Measurements from ENCODE around the gene COL24A1. TPM values are rescaled to one million over a fixed set of nuclear protein-coding genes. Genes with fewer than 3 reads are reported as not detected.

Gene COL24A1
- total and polyA plus RNA-seq, 2 of the 13 experiments (the other 11 are each of a cell fraction or from before 2014, with no cell fraction given): 0.04 to 0.13 TPM

DNA sequence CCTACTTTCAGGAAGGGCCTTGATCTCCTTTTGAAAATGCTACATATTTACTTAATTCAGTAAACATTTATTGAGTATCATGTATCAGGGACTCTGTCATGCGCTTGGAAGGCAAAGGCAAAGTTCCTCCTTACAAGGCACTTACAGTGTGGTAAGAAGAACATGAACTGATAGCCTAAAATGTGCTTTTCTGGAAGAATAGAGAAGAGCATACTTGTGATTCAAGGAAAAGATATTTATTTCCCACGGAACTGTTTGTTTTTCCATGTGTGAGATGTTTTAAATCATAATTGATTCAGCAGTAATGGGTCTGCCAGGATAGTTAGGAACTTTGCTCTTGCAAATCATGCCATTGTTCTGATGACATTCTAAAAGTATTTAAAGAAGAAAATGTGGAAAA is 338.2 kb downstream of the COL24A1 start (continued):
- no peak for TF ChIP-seq SOX13 (IDR thresholded peaks at IDR 0.05)
- TF ChIP-seq SOX13 (CRISPR knock-in tag; conservative IDR thresholded peaks at IDR 0.05 in 1 of 2, IDR thresholded peaks at IDR 0.05 in 1 of 2): no peak
- TF ChIP-seq ZNF546 (CRISPR knock-in tag; conservative IDR thresholded peaks at IDR 0.05): no peak
- no peak for TF ChIP-seq ZNF510 (CRISPR knock-in tag; IDR thresholded peaks at IDR 0.05; ENCODE audit: low read depth)
- no peak for TF ChIP-seq ZNF563 (CRISPR knock-in tag; IDR thresholded peaks at IDR 0.05)
- no peak for TF ChIP-seq ESRRA (CRISPR knock-in tag; IDR thresholded peaks at IDR 0.05; ENCODE audit: low read depth)

DNA sequence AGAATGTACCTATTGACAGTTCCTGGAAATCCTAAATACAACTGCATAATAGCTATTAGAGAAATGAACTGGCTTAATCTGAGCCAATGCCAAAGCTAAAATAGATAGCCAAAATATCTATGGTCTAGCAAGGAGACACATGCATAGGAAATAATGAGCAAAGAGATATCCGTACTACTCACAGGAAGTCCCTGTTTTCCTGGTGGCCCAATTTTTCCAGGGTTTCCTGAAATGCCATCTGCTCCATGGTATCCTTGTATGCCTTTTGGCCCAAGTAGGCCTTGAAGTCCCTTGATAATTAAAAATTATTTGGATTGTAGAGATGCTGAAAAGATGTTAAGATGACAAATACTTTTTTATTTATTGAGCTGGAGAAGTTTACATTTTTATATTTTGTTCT is 340.0 kb downstream of the COL24A1 start:
- H3K9me3 ChIP-seq (ENCODE audit: low read length): no peaks in the 10 kb centered on the region
- intact Hi-C loops (cut with micrococcal nuclease; ENCODE audit: unreplicated experiment): no loop called here
- no peak for FAIRE-seq
- TF ChIP-seq ZNF274 (CRISPR knock-in tag; IDR thresholded peaks at IDR 0.05) (no peak), TCF7 (IDR thresholded peaks at IDR 0.05; ENCODE audit: low read depth) (no peak), STAT5B (CRISPR knock-in tag; IDR thresholded peaks at IDR 0.05) (no peak), EHMT2 (IDR thresholded peaks at IDR 0.05; ENCODE audit: borderline replicate concordance, low read depth, low read length) (no peak), ZSCAN30 (CRISPR knock-in tag; IDR thresholded peaks at IDR 0.05) (no peak), RNF2 (conservative IDR thresholded peaks at IDR 0.05; ENCODE audit: low read depth) (no peak), ZNF260 (CRISPR knock-in tag; IDR thresholded peaks at IDR 0.05; ENCODE audit: borderline replicate concordance, low read depth) (no peak), MATR3 (CRISPR knock-in tag; IDR thresholded peaks at IDR 0.05) (no peak), ZMAT3 (CRISPR knock-in tag; conservative IDR thresholded peaks at IDR 0.05) (no peak), ZSCAN20 (CRISPR knock-in tag; IDR thresholded peaks at IDR 0.05; ENCODE audit: borderline replicate concordance) (no peak), ELF3 (CRISPR knock-in tag; IDR thresholded peaks at IDR 0.05) (no peak), DR1 (CRISPR knock-in tag; IDR thresholded peaks at IDR 0.05) (no peak)
- TF ChIP-seq, protein P1, sequence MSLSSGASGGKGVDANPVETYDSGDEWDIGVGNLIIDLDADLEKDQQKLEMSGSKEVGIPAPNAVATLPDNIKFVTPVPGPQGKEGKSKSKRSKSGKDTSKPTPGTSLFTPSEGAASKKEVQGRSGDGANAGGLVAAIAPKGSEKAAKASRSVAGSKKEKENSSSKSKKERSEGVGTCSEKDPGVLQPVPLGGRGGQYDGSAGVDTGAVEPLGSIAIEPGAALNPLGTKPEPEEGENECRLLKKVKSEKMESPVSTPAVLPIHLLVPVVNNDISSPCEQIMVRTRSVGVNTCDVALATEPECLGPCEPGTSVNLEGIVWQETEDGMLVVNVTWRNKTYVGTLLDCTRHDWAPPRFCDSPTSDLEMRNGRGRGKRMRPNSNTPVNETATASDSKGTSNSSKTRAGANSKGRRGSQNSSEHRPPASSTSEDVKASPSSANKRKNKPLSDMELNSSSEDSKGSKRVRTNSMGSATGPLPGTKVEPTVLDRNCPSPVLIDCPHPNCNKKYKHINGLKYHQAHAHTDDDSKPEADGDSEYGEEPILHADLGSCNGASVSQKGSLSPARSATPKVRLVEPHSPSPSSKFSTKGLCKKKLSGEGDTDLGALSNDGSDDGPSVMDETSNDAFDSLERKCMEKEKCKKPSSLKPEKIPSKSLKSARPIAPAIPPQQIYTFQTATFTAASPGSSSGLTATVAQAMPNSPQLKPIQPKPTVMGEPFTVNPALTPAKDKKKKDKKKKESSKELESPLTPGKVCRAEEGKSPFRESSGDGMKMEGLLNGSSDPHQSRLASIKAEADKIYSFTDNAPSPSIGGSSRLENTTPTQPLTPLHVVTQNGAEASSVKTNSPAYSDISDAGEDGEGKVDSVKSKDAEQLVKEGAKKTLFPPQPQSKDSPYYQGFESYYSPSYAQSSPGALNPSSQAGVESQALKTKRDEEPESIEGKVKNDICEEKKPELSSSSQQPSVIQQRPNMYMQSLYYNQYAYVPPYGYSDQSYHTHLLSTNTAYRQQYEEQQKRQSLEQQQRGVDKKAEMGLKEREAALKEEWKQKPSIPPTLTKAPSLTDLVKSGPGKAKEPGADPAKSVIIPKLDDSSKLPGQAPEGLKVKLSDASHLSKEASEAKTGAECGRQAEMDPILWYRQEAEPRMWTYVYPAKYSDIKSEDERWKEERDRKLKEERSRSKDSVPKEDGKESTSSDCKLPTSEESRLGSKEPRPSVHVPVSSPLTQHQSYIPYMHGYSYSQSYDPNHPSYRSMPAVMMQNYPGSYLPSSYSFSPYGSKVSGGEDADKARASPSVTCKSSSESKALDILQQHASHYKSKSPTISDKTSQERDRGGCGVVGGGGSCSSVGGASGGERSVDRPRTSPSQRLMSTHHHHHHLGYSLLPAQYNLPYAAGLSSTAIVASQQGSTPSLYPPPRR (CRISPR knock-in tag; IDR thresholded peaks at IDR 0.05; ENCODE audit: borderline replicate concordance): no peak
- TF ChIP-seq, protein P2, sequence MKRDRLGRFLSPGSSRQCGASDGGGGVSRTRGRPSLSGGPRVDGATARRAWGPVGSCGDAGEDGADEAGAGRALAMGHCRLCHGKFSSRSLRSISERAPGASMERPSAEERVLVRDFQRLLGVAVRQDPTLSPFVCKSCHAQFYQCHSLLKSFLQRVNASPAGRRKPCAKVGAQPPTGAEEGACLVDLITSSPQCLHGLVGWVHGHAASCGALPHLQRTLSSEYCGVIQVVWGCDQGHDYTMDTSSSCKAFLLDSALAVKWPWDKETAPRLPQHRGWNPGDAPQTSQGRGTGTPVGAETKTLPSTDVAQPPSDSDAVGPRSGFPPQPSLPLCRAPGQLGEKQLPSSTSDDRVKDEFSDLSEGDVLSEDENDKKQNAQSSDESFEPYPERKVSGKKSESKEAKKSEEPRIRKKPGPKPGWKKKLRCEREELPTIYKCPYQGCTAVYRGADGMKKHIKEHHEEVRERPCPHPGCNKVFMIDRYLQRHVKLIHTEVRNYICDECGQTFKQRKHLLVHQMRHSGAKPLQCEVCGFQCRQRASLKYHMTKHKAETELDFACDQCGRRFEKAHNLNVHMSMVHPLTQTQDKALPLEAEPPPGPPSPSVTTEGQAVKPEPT (CRISPR knock-in tag; IDR thresholded peaks at IDR 0.05; ENCODE audit: low read depth): no peak

More for the DNA sequence above, 340.0 kb downstream of the COL24A1 start:
- H3K4me3 ChIP-seq (replicated peaks in 1 of 3; ENCODE audit: insufficient read depth in 1 of 3, low read depth in 2 of 3, low read length in 3 of 3): no peak overlapping the region
- no peaks in the 10 kb centered on the region for H3K27me3 ChIP-seq (ENCODE audit: control insufficient read depth in 1 of 2, insufficient read depth in 2 of 2, low read length in 2 of 2)
- BruUV-seq (replicated peaks): no TSS peak
- 0% methylated on average over 1 of the region's 1 CpG for WGBS (ENCODE audit: low lambda C conversion rate)
- in situ Hi-C loops (cut with HindIII; ENCODE audit: extremely low pct_ligation_motif_present, low pct_unique_long_range_greater_than_20kb): no loop called here
- no peak for DNase-seq (ENCODE audit: low spot score)
- H3K36me3 ChIP-seq (replicated peaks in 1 of 2; ENCODE audit: control insufficient read depth in 1 of 2, insufficient read depth in 2 of 2, low read length in 2 of 2): no peaks in the 10 kb centered on the region
- ATAC-seq: no peak
- H3K9ac ChIP-seq (ENCODE audit: insufficient read depth, low read depth, low read length): no peak overlapping the region
- no peaks in the 10 kb centered on the region for H3K4me1 ChIP-seq (ENCODE audit: insufficient read depth, low read length)
- POLR2A ChIA-PET: interaction anchor here (0.7 kb wide), 1 partner anchor 181 kb away, joined by 3 read pairs; no protein-coding TSS in a partner anchor
- no peaks in the 10 kb centered on the region for H3K79me2 ChIP-seq (ENCODE audit: insufficient read depth, low read length)
- CTCF ChIA-PET (ENCODE audit: low intra/inter-chr PET ratio, low total read pairs): no interaction called here
- no peak overlapping the region for H3K4me2 ChIP-seq (ENCODE audit: low read depth, low read length)
- no peaks in the 10 kb centered on the region for H4K20me1 ChIP-seq (ENCODE audit: insufficient read depth, low read length)
- H3K27ac ChIP-seq (ENCODE audit: extremely low read length, insufficient read depth, low read length): no peak overlapping the region
- H2AFZ ChIP-seq (ENCODE audit: low read length): no peak overlapping the region
